MCF 10A (cell line): ENCODE data around the gene ARHGAP9. TPM values are rescaled to one million over a fixed set of nuclear protein-coding genes. Genes with fewer than 3 reads are reported as not detected.

ENCODE experiments used
- BruUV-seq: library from RNA; stranded (reverse); fragments of 400-500 nt; replicated peaks from 2 replicates; lab custom pipeline; 2021; lab: Mats Ljungman, UMichigan
- CTCF ChIA-PET: fragments of 300-600 bp; sonication (Branson Sonifier 250); formaldehyde crosslinking; extraction: SDS; loops from one replicate; lab custom pipeline; 2021; ENCODE audit warnings: antibody characterized with exemption, inconsistent platforms; lab: Yijun Ruan, JAX
- POLR2A ChIA-PET: fragments of 300-600, 350-650 bp; sonication (Branson Sonifier 250); formaldehyde crosslinking; extraction: SDS; loops from one replicate; lab custom pipeline; 2020; ENCODE audit warnings: antibody characterized with exemption, inconsistent platforms; lab: Yijun Ruan, JAX
- DNase-seq: peaks from one replicate; pipeline ENCODE4 v3.0.0-alpha.2; 2018; ENCODE audit not compliant: unreplicated experiment
- H3K27ac Mint-ChIP-seq: one replicate; pipeline ENCODE4 v1.8.0; 2022; ENCODE audit warnings: mild to moderate bottlenecking, low read depth, mixed read lengths; ENCODE audit not compliant: unreplicated experiment
- H3K27me3 Mint-ChIP-seq: one replicate; pipeline ENCODE4 v1.8.0; 2022; ENCODE audit warnings: mixed read lengths; ENCODE audit not compliant: insufficient read depth, unreplicated experiment
- H3K36me3 Mint-ChIP-seq: one replicate; pipeline ENCODE4 v1.8.0; 2022; ENCODE audit warnings: mild to moderate bottlenecking, moderate library complexity, mixed read lengths; ENCODE audit not compliant: insufficient read depth, unreplicated experiment
- H3K4me1 Mint-ChIP-seq: one replicate; pipeline ENCODE4 v1.8.0; 2022; ENCODE audit warnings: mixed read lengths; ENCODE audit not compliant: insufficient read depth, unreplicated experiment
- H3K4me3 Mint-ChIP-seq: one replicate; pipeline ENCODE4 v1.8.0; 2022; ENCODE audit warnings: mild to moderate bottlenecking, moderate library complexity, mixed read lengths; ENCODE audit not compliant: unreplicated experiment
- H3K9me3 Mint-ChIP-seq: one replicate; pipeline ENCODE4 v1.8.0; 2022; ENCODE audit warnings: mixed read lengths; ENCODE audit not compliant: unreplicated experiment
- intact Hi-C: fragments of 100-400 bp; cut with micrococcal nuclease; formaldehyde crosslinking; loops from 2 replicates; pipeline ENCODE4 v1.14.1; 2022
- total RNA-seq: library from RNA; stranded (reverse); gene quantifications from 2 replicates; pipeline ENCODE4 v1.2.3, GENCODE V29; 2022
- TF ChIP-seq, protein P1 (sequence below): fragments of 200-600 bp; IDR thresholded peaks from one replicate; pipeline ENCODE4 v1.8.0; 2022; ENCODE audit warnings: antibody characterized with exemption, mild to moderate bottlenecking; ENCODE audit not compliant: unreplicated experiment

ARHGAP9 gene
- total RNA-seq, 1 experiment from 2014 or later, result 1.1 TPM

GRCh38 chr12:57471661-57472060 lies 8.0 kb downstream of the ARHGAP9 start:
- Mint-ChIP-seq H3K4me3 (no peak overlapping the region), H3K36me3 (no peaks in the 10 kb centered on the region), H3K27me3 (peaks cover 97% of the 10 kb centered on the region), H3K9me3 (no peaks in the 10 kb centered on the region), H3K27ac (no peak overlapping the region), H3K4me1 (no peaks in the 10 kb centered on the region)
- BruUV-seq, result no TSS peak
- ChIA-PET CTCF (interaction anchor here (0.6 to 5.1 kb wide), 7 partner anchors 9 to 269 kb away, joined by 3 to 31 read pairs (median 4); partner anchors contain the start of gene GLI1), POLR2A (no interaction called here)
- DNase-seq, result no peak
- TF ChIP-seq, protein P1, sequence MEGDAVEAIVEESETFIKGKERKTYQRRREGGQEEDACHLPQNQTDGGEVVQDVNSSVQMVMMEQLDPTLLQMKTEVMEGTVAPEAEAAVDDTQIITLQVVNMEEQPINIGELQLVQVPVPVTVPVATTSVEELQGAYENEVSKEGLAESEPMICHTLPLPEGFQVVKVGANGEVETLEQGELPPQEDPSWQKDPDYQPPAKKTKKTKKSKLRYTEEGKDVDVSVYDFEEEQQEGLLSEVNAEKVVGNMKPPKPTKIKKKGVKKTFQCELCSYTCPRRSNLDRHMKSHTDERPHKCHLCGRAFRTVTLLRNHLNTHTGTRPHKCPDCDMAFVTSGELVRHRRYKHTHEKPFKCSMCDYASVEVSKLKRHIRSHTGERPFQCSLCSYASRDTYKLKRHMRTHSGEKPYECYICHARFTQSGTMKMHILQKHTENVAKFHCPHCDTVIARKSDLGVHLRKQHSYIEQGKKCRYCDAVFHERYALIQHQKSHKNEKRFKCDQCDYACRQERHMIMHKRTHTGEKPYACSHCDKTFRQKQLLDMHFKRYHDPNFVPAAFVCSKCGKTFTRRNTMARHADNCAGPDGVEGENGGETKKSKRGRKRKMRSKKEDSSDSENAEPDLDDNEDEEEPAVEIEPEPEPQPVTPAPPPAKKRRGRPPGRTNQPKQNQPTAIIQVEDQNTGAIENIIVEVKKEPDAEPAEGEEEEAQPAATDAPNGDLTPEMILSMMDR, result no peak
- intact Hi-C loops, result no loop called here

- ChIA-PET CTCF (interaction anchor here (0.6 to 5.1 kb wide), 5 partner anchors 9 to 270 kb away, joined by 3 to 31 read pairs (median 7); partner anchors contain the start of gene GLI1), POLR2A (no interaction called here)
- peaks cover 97% of the 10 kb centered on the region for H3K27me3 Mint-ChIP-seq
- intact Hi-C loops, result no loop called here
- no peak overlapping the region for H3K27ac Mint-ChIP-seq
- H3K36me3 Mint-ChIP-seq, result no peaks in the 10 kb centered on the region
- no peaks in the 10 kb centered on the region for H3K9me3 Mint-ChIP-seq
- no peak overlapping the region for H3K4me3 Mint-ChIP-seq
- BruUV-seq, result no TSS peak
- no peaks in the 10 kb centered on the region for H3K4me1 Mint-ChIP-seq
- no peak for DNase-seq
- TF ChIP-seq, protein P1, result no peak
Measured at GRCh38 chr12:57470970-57471656, 8.6 kb downstream of the ARHGAP9 start.

GRCh38 chr12:57470286-57470969 lies 9.2 kb downstream of the ARHGAP9 start:
- no peak for DNase-seq
- Mint-ChIP-seq H3K36me3 (no peaks in the 10 kb centered on the region), H3K4me1 (no peaks in the 10 kb centered on the region), H3K9me3 (no peaks in the 10 kb centered on the region), H3K27me3 (peaks cover 97% of the 10 kb centered on the region), H3K4me3 (no peak overlapping the region), H3K27ac (no peak overlapping the region)
- TF ChIP-seq, protein P1, result no peak
- POLR2A ChIA-PET, result interaction anchor here (0.7 kb wide), 1 partner anchor 15 kb away, joined by 3 read pairs; no protein-coding TSS in a partner anchor
- CTCF ChIA-PET, result interaction anchor here (0.7 to 5.1 kb wide), 5 partner anchors 8 to 163 kb away, joined by 3 to 31 read pairs (median 6); partner anchors contain the start of gene GLI1
- intact Hi-C loops, result no loop called here
- no TSS peak for BruUV-seq
